Measurements from ENCODE around the gene HMX3. TPM values are rescaled to one million over a fixed set of nuclear protein-coding genes. Genes with fewer than 3 reads are reported as not detected.

HMX3 gene
- total RNA-seq, 1 experiment from 2014 or later = 5.0 TPM

DNA sequence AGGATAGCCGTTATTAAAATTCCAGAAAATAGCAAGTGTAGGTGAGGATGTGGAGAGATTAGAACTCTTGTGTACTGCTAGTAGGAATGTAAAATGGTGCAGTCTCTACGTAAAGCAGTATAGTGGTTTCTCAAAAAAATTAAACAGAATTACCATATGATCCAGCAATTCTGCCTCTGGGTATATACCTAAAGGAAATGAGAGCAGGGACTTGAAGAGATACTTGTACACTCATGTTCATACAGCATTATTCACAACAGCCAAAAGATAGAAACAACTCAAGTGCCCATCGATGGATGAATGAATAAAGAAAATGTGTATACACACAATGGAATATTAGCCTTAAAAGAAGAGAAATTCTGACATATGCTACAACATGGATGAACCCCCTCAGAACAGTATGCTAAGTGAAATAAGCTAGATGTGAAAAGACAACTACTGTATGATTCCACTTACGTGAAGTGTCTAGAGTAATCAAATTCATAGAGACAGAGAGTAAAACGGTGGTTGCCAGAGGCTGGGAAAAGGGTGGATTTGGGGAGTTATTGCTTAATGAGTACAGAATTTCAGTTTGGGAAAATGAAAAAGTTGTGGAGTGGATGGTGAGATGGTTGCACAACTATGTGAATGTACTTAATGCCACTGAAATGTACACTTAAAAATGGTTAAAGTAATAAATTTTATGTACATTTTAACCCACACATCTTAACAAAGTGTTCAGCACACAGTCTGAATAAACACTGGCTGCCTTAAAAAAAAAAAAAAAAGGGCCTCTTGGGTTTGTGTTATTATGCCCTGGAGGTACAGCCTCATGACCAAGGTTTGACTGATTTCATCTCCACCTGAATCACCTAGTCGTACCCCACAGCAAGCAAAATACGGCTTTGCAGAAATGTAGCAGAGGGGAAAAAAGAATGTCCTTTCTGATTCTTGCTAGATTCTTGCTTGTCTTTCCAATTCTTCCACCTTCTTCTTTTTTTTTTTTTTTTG is 44.6 kb downstream of the HMX3 start:
- Histone ChIP-seq H3K36me3 (peaks cover 54% of the 10 kb centered on the region), H3K27me3 (no peaks in the 10 kb centered on the region), H3K4me3 (no peak overlapping the region), H3K9me3 (peaks cover 10% of the 10 kb centered on the region)
- DNase-seq = no peak

DNA sequence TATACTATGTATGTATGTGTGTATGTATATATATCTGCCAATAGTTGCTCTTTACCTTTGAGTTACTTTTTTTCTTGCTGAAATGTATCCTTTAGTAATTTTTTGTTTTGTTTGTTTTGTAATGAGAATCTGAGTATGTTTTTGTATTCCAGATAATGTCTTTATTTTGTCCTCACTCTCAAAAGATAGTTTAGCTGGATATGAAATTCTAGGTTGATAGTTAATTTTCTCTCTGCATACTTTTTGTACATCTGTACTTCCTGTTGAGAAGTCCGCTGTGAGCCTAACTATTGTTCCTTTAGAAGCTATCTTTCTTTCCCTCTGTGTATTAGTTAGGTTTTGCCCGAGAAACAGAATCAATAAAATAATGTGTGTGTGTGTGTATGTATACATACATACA is 48.0 kb downstream of the HMX3 start:
- Histone ChIP-seq H3K9me3 (peaks cover 10% of the 10 kb centered on the region), H3K27me3 (no peaks in the 10 kb centered on the region), H3K4me3 (no peak overlapping the region), H3K36me3 (peaks cover 39% of the 10 kb centered on the region)
- no peak for DNase-seq

DNA sequence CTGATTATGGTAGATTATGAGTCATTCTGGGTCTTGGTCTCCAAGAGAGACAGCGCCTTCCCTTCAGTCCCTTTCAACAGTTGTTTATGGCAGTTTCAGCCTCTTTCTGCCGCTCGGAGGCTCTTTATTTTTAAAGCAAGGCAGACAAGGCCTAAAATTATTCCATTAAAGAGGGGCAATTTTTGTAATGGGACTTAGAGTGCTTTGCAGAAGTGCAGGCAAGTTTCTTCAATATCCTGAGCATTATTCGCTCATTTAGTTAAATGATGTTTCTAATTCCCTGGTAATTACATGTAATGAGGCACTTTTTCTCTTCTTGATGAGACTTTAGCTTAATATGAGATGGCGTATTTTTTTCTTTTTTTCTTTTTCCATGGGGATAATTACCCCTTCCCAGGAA is 52.0 kb downstream of the HMX3 start:
- no peak for DNase-seq

More for the DNA sequence above, 52.0 kb downstream of the HMX3 start:
- H3K27me3 ChIP-seq = no peaks in the 10 kb centered on the region
- peaks cover 36% of the 10 kb centered on the region for H3K36me3 ChIP-seq
- peaks cover 10% of the 10 kb centered on the region for H3K9me3 ChIP-seq
- H3K4me3 ChIP-seq = no peak overlapping the region

Other genes with a start within 250 kb of the HMX3 start
- not detected in 2 replicates for gene FAM24A, start 225.4 kb upstream of the HMX3 start, total RNA-seq (2014; rRNA removed; shearing (Covaris generic); ENCODE audit: low replicate concordance)
- gene C10orf88, start 181.7 kb upstream of the HMX3 start, total RNA-seq (2014; rRNA removed; shearing (Covaris generic); ENCODE audit: low replicate concordance) = 3.5 and 8.4 TPM in 2 replicates
- gene PSTK, start 155.6 kb upstream of the HMX3 start, total RNA-seq (2014; rRNA removed; shearing (Covaris generic); ENCODE audit: low replicate concordance) = 11.7 and 11.8 TPM in 2 replicates
- 0.53 and 3.7 TPM in 2 replicates for gene IKZF5, start 127.2 kb upstream of the HMX3 start, total RNA-seq (2014; rRNA removed; shearing (Covaris generic); ENCODE audit: low replicate concordance)
- 3.0 and 5.7 TPM in 2 replicates for gene ACADSB, start 127.0 kb upstream of the HMX3 start, total RNA-seq (2014; rRNA removed; shearing (Covaris generic); ENCODE audit: low replicate concordance)
- 0.07 and 6.0 TPM in 2 replicates for gene HMX2, start 12.2 kb downstream of the HMX3 start, total RNA-seq (2014; rRNA removed; shearing (Covaris generic); ENCODE audit: low replicate concordance)
- gene BUB3, start 18.4 kb downstream of the HMX3 start, total RNA-seq (2014; rRNA removed; shearing (Covaris generic); ENCODE audit: low replicate concordance) = 164 and 222 TPM in 2 replicates